Effector memory CD8-positive, alpha-beta T cell (primary cell): ENCODE results near the gene CDH18.

Experiments used
- ATAC-seq: fragments of 150-1000 bp; cut with Tn5 transposase; replicated peaks from 2 replicates; pipeline ENCODE4 v1.10.0; 2021; ENCODE audit warnings: mild to moderate bottlenecking, moderate library complexity
- DNase-seq, 3 experiments: peaks; one replicate each; pipeline ENCODE4 v3.0.0; 2021
- H3K27ac Mint-ChIP-seq, 2 donors: one replicate each; pipeline ENCODE4 v1.8.0; 2022; ENCODE audit warnings: mild to moderate bottlenecking in 2 of 2, mixed read lengths in 2 of 2, moderate library complexity in 2 of 2
- H3K27me3 Mint-ChIP-seq, 2 donors: one replicate each; pipeline ENCODE4 v1.8.0; 2022; ENCODE audit warnings: mixed read lengths in 2 of 2
- H3K36me3 Mint-ChIP-seq: one replicate; pipeline ENCODE4 v1.8.0; 2022; ENCODE audit warnings: mild to moderate bottlenecking, moderate library complexity, mixed read lengths; ENCODE audit not compliant: insufficient read depth
- H3K4me1 Mint-ChIP-seq, 2 donors: one replicate each; pipeline ENCODE4 v1.8.0; 2022; ENCODE audit warnings: low read depth in 2 of 2, mixed read lengths in 2 of 2
- H3K4me3 Mint-ChIP-seq, 2 donors: one replicate each; pipeline ENCODE4 v1.8.0; 2022; ENCODE audit warnings: mild to moderate bottlenecking in 2 of 2, mixed read lengths in 2 of 2, moderate library complexity in 2 of 2
- H3K9me3 Mint-ChIP-seq, 2 donors: one replicate each; pipeline ENCODE4 v1.8.0; 2022; ENCODE audit warnings: mixed read lengths in 2 of 2

Gene CDH18

DNA sequence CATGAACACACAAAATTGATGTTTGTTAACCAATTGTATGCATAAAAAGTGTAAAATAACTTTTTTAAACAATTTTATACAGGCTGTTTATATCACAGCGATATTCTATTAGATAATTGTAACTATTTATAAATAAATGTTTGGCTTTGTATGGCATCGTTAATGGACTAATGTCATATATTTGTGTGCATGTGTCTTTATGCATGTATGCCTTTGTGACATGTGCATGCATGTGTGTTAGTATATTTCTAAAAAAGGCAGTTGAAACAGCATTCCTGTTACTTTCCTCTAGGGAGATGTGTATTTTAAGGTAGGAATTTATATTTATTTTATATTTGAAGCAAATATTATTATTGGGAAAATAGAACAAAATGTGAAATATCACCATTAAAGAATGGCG, 268.9 kb downstream of the CDH18 start:
- no peak for ATAC-seq

DNA sequence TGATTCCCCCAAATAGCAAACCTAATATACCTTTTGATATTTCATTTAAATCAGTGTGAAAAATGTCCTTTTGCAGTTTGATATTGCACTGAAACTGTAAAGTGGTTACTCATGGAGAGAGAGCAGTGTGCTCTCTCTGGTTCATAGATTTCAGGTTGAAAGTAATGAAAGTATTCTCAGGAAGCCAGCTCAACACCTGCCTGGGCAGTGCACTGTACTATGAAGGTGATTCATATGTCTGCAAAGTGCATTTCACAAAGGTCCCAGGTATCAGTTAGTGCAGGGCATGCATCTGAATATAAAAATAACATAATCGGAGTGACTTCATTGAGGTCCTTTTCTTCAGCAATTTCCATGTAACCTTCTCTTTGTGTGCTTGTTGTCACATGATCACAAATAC, 274.3 kb downstream of the CDH18 start:
- Mint-ChIP-seq H3K36me3 (no peaks in the 10 kb centered on the region), H3K9me3 (peaks cover 4 to 8% of the 10 kb centered on the region in 2 donors)

More for the DNA sequence above, 268.9 kb downstream of the CDH18 start:
- no peak for DNase-seq
- Mint-ChIP-seq H3K27ac (no peak overlapping the region), H3K27me3 (no peaks in the 10 kb centered on the region), H3K36me3 (no peaks in the 10 kb centered on the region), H3K4me1 (no peaks in the 10 kb centered on the region), H3K9me3 (peaks cover 0 to 1% of the 10 kb centered on the region in 2 donors), H3K4me3 (no peak overlapping the region)

DNA sequence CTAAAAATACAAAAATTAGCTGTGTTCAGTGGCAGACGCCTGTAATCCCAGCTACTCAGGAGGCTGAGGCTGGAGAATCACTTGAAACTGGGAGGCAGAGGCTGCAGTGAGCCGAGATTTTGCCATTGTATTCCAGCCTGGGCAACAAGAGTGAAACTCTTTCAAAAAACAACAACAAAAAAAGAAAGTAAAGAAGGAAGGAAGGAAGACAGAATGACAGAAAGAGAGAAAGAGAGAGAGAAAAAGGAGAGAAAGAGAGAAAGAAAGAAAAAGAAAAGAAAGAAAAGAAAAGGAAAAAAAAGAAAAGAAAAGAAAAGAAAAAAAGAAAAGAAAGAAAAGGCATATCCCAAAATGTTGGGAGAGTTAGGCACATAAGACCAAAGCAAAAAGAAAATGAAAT, 278.6 kb downstream of the CDH18 start:
- no peak for DNase-seq
- Mint-ChIP-seq H3K36me3 (no peaks in the 10 kb centered on the region), H3K9me3 (peaks cover 7 to 8% of the 10 kb centered on the region in 2 donors), H3K4me3 (no peak overlapping the region), H3K27ac (no peak overlapping the region), H3K27me3 (no peaks in the 10 kb centered on the region), H3K4me1 (no peaks in the 10 kb centered on the region)
- ATAC-seq: no peak

More for the DNA sequence above, 274.3 kb downstream of the CDH18 start:
- no peak for DNase-seq
- Mint-ChIP-seq H3K27ac (no peak overlapping the region), H3K4me1 (no peaks in the 10 kb centered on the region), H3K4me3 (no peak overlapping the region), H3K27me3 (no peaks in the 10 kb centered on the region)
- ATAC-seq: no peak

DNA sequence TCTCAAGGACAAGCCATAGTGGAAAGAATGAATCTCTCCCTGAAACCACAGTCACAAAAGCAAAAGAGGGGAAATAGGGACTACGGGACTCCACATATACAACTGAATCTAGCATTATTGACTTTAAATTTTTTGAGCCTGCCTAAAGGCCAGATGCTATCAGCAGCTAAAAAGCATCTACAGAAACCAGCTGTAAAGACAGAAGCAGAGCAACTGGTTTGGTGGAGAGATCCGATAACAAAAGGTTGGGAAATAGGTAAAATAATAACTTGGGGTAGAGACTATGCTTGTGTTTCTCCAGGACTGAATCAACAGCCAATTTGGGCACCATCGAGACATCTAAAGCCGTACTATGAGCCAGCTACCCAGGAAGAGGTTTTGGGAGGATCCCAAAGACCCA, 281.2 kb downstream of the CDH18 start:
- DNase-seq: no peak
- Mint-ChIP-seq H3K36me3 (no peaks in the 10 kb centered on the region), H3K4me1 (no peaks in the 10 kb centered on the region), H3K27ac (no peak overlapping the region), H3K9me3 (peaks cover 12 to 15% of the 10 kb centered on the region in 2 donors), H3K27me3 (no peaks in the 10 kb centered on the region), H3K4me3 (no peak overlapping the region)
- no peak for ATAC-seq

DNA sequence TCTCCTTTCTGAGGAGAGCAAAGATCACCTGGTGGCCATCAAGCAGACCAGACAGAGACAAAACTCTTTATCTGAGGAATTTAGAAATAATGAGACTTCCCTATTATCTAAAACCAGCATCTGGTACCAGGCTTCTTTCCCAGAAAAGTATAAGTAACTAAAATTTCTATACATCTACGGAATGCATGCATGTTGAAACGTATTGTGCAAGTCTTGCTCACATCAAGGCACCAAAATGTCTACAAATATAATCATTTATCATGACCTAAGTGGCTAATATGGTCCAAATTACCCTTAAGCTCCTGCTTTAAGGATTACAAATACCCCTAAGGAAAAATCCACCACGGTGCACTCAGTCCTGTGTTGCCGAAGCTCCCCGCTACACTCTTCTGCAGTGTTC, 286.3 kb downstream of the CDH18 start:
- H3K27ac Mint-ChIP-seq: no peak overlapping the region
- H3K4me3 Mint-ChIP-seq: no peak overlapping the region
- H3K27me3 Mint-ChIP-seq: no peaks in the 10 kb centered on the region

DNA sequence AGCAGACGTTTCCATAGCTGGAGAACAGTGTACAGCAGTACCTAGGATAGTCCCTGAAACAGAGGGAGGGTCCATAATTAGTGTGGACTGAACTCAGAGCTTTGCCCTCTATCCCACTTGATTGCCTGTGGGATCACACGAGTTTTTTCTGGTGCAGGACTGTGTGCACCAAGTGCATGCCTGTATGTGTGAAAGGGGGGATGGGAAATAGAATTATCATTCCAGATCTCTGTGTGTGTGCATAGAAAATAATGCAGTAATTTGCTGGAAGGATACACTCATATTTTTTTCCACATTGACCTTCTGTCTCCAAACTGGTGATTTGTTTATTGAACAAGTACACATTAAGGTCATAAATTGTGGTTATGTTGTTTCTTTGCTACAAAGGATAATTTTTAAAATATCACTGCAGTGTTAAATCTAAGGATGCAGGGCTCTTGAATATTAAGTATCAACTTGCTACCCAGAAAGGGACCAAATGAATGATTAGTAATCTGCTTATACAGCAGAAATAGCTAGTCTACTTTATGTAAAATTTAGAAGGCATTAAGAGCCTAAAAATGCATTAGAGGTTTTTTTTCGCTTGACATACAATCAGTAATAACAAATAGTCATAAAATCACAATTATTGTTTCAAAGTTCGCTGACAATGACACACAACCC, 292.9 kb downstream of the CDH18 start:
- Mint-ChIP-seq H3K9me3 (no peaks in the 10 kb centered on the region), H3K4me3 (no peak overlapping the region), H3K36me3 (no peaks in the 10 kb centered on the region), H3K4me1 (no peaks in the 10 kb centered on the region), H3K27me3 (no peaks in the 10 kb centered on the region), H3K27ac (no peak overlapping the region)
- ATAC-seq (no peak), DNase-seq (no peak)

More for the DNA sequence above, 286.3 kb downstream of the CDH18 start:
- Mint-ChIP-seq H3K4me1 (no peaks in the 10 kb centered on the region), H3K36me3 (no peaks in the 10 kb centered on the region), H3K9me3 (peaks cover 7 to 9% of the 10 kb centered on the region in 2 donors)
- DNase-seq (no peak), ATAC-seq (no peak)

DNA sequence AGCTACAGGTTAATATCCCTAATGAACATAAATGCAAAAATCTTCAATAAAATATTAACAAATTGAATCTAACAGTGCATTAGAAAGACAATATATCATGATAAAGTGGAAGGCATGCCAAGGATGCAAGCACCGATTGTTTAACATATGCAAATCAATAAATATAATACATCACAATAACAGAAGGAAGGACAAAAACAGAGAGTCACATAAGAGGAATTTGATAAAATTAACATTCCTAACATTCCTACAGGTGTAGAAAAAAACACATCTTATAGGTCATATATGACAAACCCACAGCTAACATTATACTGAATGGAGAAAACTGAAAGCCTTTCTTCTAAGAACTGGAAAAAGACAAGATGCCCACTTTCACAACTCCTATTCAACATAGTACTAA, 297.0 kb downstream of the CDH18 start:
- Mint-ChIP-seq H3K27ac (no peak overlapping the region), H3K4me1 (no peaks in the 10 kb centered on the region), H3K36me3 (no peaks in the 10 kb centered on the region), H3K4me3 (no peak overlapping the region), H3K9me3 (peaks cover 6 to 10% of the 10 kb centered on the region in 2 donors), H3K27me3 (no peaks in the 10 kb centered on the region)
- DNase-seq (no peak), ATAC-seq (no peak)

DNA sequence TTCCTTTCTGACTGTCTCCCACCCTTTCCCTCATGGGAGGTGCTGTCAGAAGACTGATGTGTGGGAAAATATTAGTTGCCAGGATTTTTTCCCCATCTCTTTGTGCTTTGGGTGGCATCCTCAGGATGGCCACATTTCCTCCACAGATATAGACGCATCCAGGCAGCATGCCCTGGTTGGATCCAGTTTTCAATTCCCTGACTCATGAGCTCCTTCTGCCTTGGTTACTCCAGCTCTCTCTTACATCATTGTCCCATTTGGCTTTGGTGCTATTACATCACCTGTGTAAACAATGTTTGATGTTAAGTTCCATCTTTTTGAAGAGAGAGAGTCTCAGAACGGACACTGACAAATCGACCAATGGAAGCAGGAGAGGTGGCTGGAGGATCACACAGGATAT, 302.5 kb downstream of the CDH18 start:
- no peak for ATAC-seq
- Mint-ChIP-seq H3K4me3 (no peak overlapping the region), H3K36me3 (no peaks in the 10 kb centered on the region), H3K4me1 (no peaks in the 10 kb centered on the region), H3K27ac (no peak overlapping the region), H3K9me3 (peaks cover 10% of the 10 kb centered on the region in 2 donors), H3K27me3 (no peaks in the 10 kb centered on the region)
- no peak for DNase-seq

DNA sequence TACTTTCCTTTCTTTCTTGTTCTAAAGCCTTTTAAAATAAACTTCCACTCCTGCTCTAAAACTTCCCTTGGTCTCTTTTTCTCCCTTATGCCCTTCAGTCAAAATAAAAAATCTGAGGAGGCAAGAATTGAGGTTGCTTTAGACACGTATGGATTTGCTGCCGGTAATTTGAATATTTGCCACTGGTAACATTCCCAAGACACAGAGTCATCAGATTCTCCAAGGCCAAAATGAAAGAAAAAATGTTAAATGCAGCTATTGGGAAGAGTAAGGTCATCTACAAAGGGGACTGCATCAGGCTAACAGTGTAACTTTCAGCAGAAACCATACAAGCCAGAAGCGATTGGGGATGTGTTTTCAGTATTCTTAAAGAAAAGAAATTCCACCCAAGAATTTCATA, 311.1 kb downstream of the CDH18 start:
- H3K4me3 Mint-ChIP-seq: no peak overlapping the region
- no peak overlapping the region for H3K27ac Mint-ChIP-seq
- no peaks in the 10 kb centered on the region for H3K36me3 Mint-ChIP-seq
- H3K4me1 Mint-ChIP-seq: no peaks in the 10 kb centered on the region
- peaks cover 4 to 14% of the 10 kb centered on the region in 2 donors for H3K9me3 Mint-ChIP-seq
- DNase-seq (no peak), ATAC-seq (no peak)
- no peaks in the 10 kb centered on the region for H3K27me3 Mint-ChIP-seq

DNA sequence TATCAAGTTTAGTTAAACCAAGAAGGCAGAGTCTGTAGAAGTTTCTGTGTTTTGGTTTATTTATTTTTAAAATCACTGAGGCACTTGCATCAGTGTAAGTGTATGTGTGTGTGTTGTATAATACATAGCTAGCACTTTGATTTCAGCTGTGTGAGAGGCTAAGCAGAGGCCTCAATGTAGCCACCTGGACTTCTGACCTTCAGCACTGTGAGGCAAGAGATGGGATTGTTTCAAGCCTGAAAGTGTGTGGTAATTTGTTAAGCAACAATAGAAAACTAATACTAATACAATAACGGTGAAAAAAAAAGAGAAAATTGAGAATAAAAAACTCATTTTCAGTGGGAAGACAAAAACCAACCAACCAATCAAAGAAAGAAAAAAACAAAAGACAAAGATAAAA, 327.3 kb downstream of the CDH18 start:
- ATAC-seq (no peak), DNase-seq (no peak)
- Mint-ChIP-seq H3K9me3 (peaks cover 0 to 5% of the 10 kb centered on the region in 2 donors), H3K4me1 (no peaks in the 10 kb centered on the region), H3K36me3 (no peaks in the 10 kb centered on the region), H3K27me3 (no peaks in the 10 kb centered on the region), H3K27ac (no peak overlapping the region), H3K4me3 (no peak overlapping the region)

DNA sequence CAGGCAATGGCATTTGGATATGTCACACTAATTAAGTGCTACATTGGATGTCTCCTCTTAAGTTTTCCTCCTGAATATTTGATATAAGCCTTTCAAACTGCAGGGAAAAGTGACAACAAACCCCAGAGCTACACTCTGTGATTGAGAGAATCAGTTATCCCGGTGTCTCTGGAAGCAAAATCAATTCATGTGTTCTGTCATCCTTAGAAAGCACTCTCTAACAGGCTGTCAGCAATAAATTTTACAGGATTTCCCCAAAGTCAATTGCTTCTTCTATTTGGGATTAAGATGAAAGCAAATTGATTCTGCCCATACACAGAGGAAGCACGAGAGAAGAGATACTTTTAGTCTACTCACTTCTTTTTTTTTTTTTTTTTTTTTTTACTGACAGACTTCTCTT, 332.4 kb downstream of the CDH18 start:
- Mint-ChIP-seq H3K27me3 (no peaks in the 10 kb centered on the region), H3K4me3 (no peak overlapping the region), H3K9me3 (peaks cover 0 to 2% of the 10 kb centered on the region in 2 donors), H3K36me3 (no peaks in the 10 kb centered on the region), H3K4me1 (no peaks in the 10 kb centered on the region), H3K27ac (no peak overlapping the region)
- no peak for DNase-seq
- no peak for ATAC-seq

DNA sequence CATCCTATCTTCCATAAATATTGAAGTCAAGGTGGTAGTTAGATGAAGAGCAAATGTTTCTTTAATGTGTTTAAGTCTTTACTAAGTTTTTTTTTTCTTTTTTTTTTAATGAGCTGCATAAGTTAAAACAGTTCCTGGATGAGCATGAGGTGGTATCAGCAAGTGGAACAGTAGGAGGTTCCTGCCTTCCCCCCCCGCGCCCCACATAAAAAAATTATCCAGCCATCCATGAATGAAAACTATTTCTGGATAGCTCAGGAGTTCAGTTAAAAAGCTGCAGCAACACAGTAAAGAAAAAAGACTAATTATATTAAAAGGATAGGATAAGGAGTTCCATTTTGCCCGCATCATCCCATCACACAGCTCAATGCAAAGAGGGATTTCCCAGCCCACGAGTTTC, 349.5 kb downstream of the CDH18 start:
- H3K36me3 Mint-ChIP-seq: no peaks in the 10 kb centered on the region
- H3K4me3 Mint-ChIP-seq: no peak overlapping the region
- peaks cover 7 to 8% of the 10 kb centered on the region in 2 donors for H3K9me3 Mint-ChIP-seq
- DNase-seq: no peak
- no peak for ATAC-seq
- H3K27ac Mint-ChIP-seq: no peak overlapping the region
- no peaks in the 10 kb centered on the region for H3K4me1 Mint-ChIP-seq
- no peaks in the 10 kb centered on the region for H3K27me3 Mint-ChIP-seq

DNA sequence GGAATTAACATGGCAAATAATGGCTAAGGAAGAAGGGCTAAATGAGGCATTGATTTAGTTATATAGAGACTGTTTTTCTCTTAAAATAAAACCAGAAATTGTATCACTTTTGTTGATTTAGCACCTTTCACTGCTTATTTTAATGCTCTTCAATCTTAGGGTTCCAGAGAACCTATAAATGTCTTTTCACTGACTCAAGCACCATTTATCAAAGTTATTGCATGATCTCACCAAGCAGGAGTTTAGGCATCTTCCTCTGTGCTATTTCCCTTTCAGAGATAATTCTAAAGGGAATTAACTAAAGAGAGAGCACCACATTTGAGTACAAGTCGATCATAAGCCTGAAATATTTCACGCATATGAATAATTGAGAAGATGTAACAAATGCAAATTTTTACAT, 357.1 kb downstream of the CDH18 start:
- DNase-seq: no peak
- Mint-ChIP-seq H3K4me3 (no peak overlapping the region), H3K9me3 (peaks cover 15 to 21% of the 10 kb centered on the region in 2 donors), H3K4me1 (no peaks in the 10 kb centered on the region), H3K27me3 (no peaks in the 10 kb centered on the region), H3K36me3 (no peaks in the 10 kb centered on the region), H3K27ac (no peak overlapping the region)
- no peak for ATAC-seq

DNA sequence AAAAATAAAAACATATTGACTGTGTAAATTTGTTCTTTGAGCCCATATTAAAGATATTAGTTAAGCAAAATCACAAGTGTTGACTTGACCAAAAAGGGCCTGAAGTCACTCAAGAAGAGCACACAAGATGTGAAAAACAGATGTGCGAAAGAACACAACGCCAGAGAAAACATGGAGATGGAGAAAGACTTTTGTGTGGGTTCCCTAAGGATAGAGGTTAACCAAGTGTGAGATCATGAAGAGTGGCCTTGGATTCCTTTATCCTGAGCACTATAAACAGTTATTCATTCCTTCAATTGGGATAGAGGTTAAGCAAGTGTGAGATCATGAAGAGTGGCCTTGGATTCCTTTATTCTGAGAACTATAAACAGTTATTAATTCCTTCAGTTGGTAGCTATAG, 361.8 kb downstream of the CDH18 start:
- H3K27ac Mint-ChIP-seq: no peak overlapping the region
- no peak overlapping the region for H3K4me3 Mint-ChIP-seq
- peaks cover 20 to 31% of the 10 kb centered on the region in 2 donors for H3K9me3 Mint-ChIP-seq
- no peaks in the 10 kb centered on the region for H3K4me1 Mint-ChIP-seq
- no peak for DNase-seq
- H3K36me3 Mint-ChIP-seq: no peaks in the 10 kb centered on the region
- no peaks in the 10 kb centered on the region for H3K27me3 Mint-ChIP-seq
- ATAC-seq: no peak

DNA sequence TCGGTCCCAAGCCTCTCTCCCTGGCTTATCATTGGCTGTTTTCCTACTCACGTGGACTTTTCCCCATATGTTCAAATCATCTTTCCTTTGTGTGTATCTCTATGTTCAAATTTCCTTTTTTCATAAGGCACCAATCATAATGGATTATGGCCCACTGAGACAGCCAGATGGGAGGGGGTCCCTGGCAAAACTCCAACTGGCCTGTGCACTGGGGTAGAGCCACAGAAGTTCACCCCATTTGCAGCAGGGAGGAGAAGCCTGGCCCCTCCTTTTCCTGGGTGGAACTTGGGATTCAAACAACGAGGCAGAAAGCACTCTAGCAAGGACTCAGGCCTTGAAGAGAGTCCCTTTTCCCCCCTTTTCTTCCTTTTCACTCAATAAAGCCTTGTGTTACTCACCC, 362.4 kb downstream of the CDH18 start:
- H3K27me3 Mint-ChIP-seq: no peaks in the 10 kb centered on the region
- H3K27ac Mint-ChIP-seq: no peak overlapping the region
- ATAC-seq (no peak), DNase-seq (no peak)
- no peaks in the 10 kb centered on the region for H3K36me3 Mint-ChIP-seq
- H3K9me3 Mint-ChIP-seq: peaks cover 21 to 31% of the 10 kb centered on the region in 2 donors
- no peaks in the 10 kb centered on the region for H3K4me1 Mint-ChIP-seq
- no peak overlapping the region for H3K4me3 Mint-ChIP-seq
